K562 (cell line): ENCODE data around the gene AAGAB. TPM values are rescaled to one million over a fixed set of nuclear protein-coding genes. Genes with fewer than 3 reads are reported as not detected.

Source experiments
- ATAC-seq: fragments of 200-7000 bp; cut with Tn5 transposase; 3 replicates; pipeline ENCODE4 v1.9.1; 2020; ENCODE audit warnings: moderate library complexity
- BruUV-seq: library from RNA; stranded (reverse); fragments of 400-500 nt; replicated peaks from 2 replicates; lab custom pipeline; 2021; lab: Mats Ljungman, UMichigan
- CTCF ChIA-PET: fragments of 300-600 bp; formaldehyde crosslinking; extraction: SDS; loops from one replicate; lab custom pipeline; 2021; ENCODE audit warnings: low intra/inter-chr PET ratio; lab: Yijun Ruan, JAX
- POLR2A ChIA-PET: fragments of 300-600, 350-650 bp; sonication (Branson Sonifier 250); formaldehyde crosslinking; extraction: SDS; loops from one replicate; lab custom pipeline; 2021; ENCODE audit warnings: antibody characterized with exemption, inconsistent platforms; lab: Yijun Ruan, JAX
- DNase-seq, 4 experiments: peaks; one replicate each; pipeline versions ENCODE4 v3.0.0 to v3.0.0-alpha.2; 2011 to 2018; ENCODE audit warnings: low spot score in 3 of 4, mixed read lengths in 3 of 4; ENCODE audit errors: extremely low read depth in 1 of 4
- FAIRE-seq: peaks from 2 replicates; lab custom pipeline; 2011; peaks lifted over from hg19 to GRCh38; lab: Jason Lieb, UNC
- H2AFZ ChIP-seq: 2 replicates; pipeline ENCODE4 v1.6.0; 2011; ENCODE audit warnings: low read depth, low read length, control low read depth, inconsistent platforms
- H3K27ac ChIP-seq: fragments of 200-600 bp; 3 replicates; pipeline ENCODE4 v1.8.0; 2011; ENCODE audit warnings: low read depth, mild to moderate bottlenecking, control low read depth, inconsistent platforms, low read length, moderate library complexity, mixed read lengths; ENCODE audit errors: extremely low read depth
- H3K27me3 ChIP-seq, 2 experiments: fragments of 300-600 bp in 1 of 2; 2 replicates in 1 of 2; 3 replicates in 1 of 2; pipeline versions ENCODE4 v1.6.0 to v1.8.0; 2011; ENCODE audit warnings: inconsistent platforms in 2 of 2, low read length in 2 of 2, mild to moderate bottlenecking in 1 of 2, mixed read lengths in 1 of 2, moderate library complexity in 1 of 2; ENCODE audit not compliant: control insufficient read depth in 2 of 2, insufficient read depth in 2 of 2
- H3K36me3 ChIP-seq: fragments of 300-600 bp; 3 replicates; pipeline ENCODE4 v1.8.0; 2011; ENCODE audit warnings: mild to moderate bottlenecking, low read length, inconsistent platforms; ENCODE audit not compliant: control insufficient read depth, insufficient read depth
- H3K4me1 ChIP-seq, 2 experiments: fragments of 200-600 bp in 1 of 2; replicated peaks in 1 of 2; 2 replicates in 1 of 2; 3 replicates in 1 of 2; pipeline versions ENCODE4 v1.5.1 to v1.8.0; 2011; ENCODE audit warnings: inconsistent platforms in 2 of 2, low read length in 2 of 2, mild to moderate bottlenecking in 1 of 2, mixed read lengths in 1 of 2, moderate library complexity in 1 of 2; ENCODE audit not compliant: control insufficient read depth in 2 of 2, insufficient read depth in 2 of 2
- H3K4me2 ChIP-seq: 2 replicates; pipeline ENCODE4 v1.6.1; 2011; ENCODE audit warnings: low read length, control low read depth, inconsistent platforms, mixed read lengths; ENCODE audit not compliant: insufficient read depth
- H3K4me3 ChIP-seq: fragments of 200-600 bp; sonication (generic), shearing (Covaris generic); 2 replicates; pipeline ENCODE4 v1.5.1; 2016; ENCODE audit warnings: control low read depth, inconsistent platforms
- H3K79me2 ChIP-seq: fragments of 200-600 bp; 3 replicates; pipeline ENCODE4 v1.8.0; 2011; ENCODE audit warnings: low read length, inconsistent platforms; ENCODE audit not compliant: control insufficient read depth, insufficient read depth
- H3K9ac ChIP-seq, 2 experiments: 2 replicates each; pipeline versions ENCODE4 v1.6.0 to v1.6.1; 2011; ENCODE audit warnings: low read depth in 2 of 2, low read length in 2 of 2, control low read depth in 1 of 2, inconsistent platforms in 1 of 2, mild to moderate bottlenecking in 1 of 2, mixed read lengths in 1 of 2; ENCODE audit not compliant: insufficient read depth in 1 of 2
- H3K9me1 ChIP-seq: one replicate; pipeline ENCODE4 v1.6.0; 2011; ENCODE audit warnings: inconsistent platforms, mild to moderate bottlenecking, low read length, moderate library complexity; ENCODE audit not compliant: control insufficient read depth, insufficient read depth
- H3K9me3 ChIP-seq: replicated peaks from 2 replicates; pipeline ENCODE4 v1.5.1; 2011; ENCODE audit warnings: low read depth, low read length, inconsistent platforms; ENCODE audit not compliant: control insufficient read depth, insufficient read depth
- H4K20me1 ChIP-seq: replicated peaks from 2 replicates; pipeline ENCODE4 v1.6.1; 2011; ENCODE audit warnings: low read length, inconsistent platforms, mixed read lengths; ENCODE audit not compliant: control insufficient read depth, insufficient read depth
- ADNP ChIP-seq: fragments of 200-800 bp; sonication (Bioruptor generic); IDR thresholded peaks from 2 replicates; pipeline ENCODE4 v1.6.1; 2016; ENCODE audit warnings: missing genetic modification characterization, missing compliant biosample characterization
- ILF3 ChIP-seq: fragments of 450-650 bp; IDR thresholded peaks from 2 replicates; pipeline ENCODE4 v1.6.1; 2018; ENCODE audit warnings: antibody characterized with exemption, mild to moderate bottlenecking, moderate library complexity, borderline replicate concordance
- KAT8 ChIP-seq: fragments of 450-650 bp; IDR thresholded peaks from 2 replicates; pipeline ENCODE4 v1.6.1; 2016; ENCODE audit warnings: low read depth, mild to moderate bottlenecking
- PTTG1 ChIP-seq: fragments of 450-650 bp; IDR thresholded peaks from 2 replicates; pipeline ENCODE4 v1.6.1; 2016; ENCODE audit warnings: low read depth, mild to moderate bottlenecking, missing genetic modification characterization, missing compliant biosample characterization
- RBM15 ChIP-seq: fragments of 200-400 bp; formaldehyde crosslinking; IDR thresholded peaks from 2 replicates; pipeline ENCODE4 v1.6.1; 2018; ENCODE audit warnings: mild to moderate bottlenecking, low read length, moderate library complexity; ENCODE audit not compliant: insufficient read depth
- RBM39 ChIP-seq: fragments of 200-400 bp; formaldehyde crosslinking; optimal IDR thresholded peaks from 2 replicates; pipeline ENCODE3; 2018; ENCODE audit warnings: low read depth, low read length
- TCF3 ChIP-seq: sonication (generic); formaldehyde crosslinking; IDR thresholded peaks from 2 replicates; pipeline ENCODE4 v1.4.0; 2020; ENCODE audit warnings: mild to moderate bottlenecking, missing genetic modification reagents
- TCF7 ChIP-seq: sonication (generic); IDR thresholded peaks from 2 replicates; pipeline ENCODE4 v1.6.1; 2016; ENCODE audit warnings: antibody characterized with exemption, borderline replicate concordance
- U2AF2 ChIP-seq: fragments of 200-400 bp; formaldehyde crosslinking; optimal IDR thresholded peaks from 2 replicates; pipeline ENCODE3; 2017; ENCODE audit warnings: low read depth, mild to moderate bottlenecking, low read length
- ZNF232 ChIP-seq: sonication (generic); formaldehyde crosslinking; IDR thresholded peaks from 2 replicates; pipeline ENCODE4 v1.8.0; 2022; ENCODE audit warnings: mild to moderate bottlenecking, missing genetic modification reagents
- ZNF707 ChIP-seq: fragments of 250-450 bp; sonication (Bioruptor Pico); conservative IDR thresholded peaks from 2 replicates; pipeline ENCODE4 v1.8.0; 2022; ENCODE audit warnings: inconsistent platforms, mild to moderate bottlenecking, moderate library complexity
- WGBS: fragments of 100-300 bp; shearing (Covaris generic); methylation state at CpG from one replicate; pipeline ENCODE4 v1.1.6; 2016; ENCODE audit warnings: low coverage, mixed read lengths; ENCODE audit not compliant: insufficient coverage; ENCODE audit errors: missing lambda C conversion rate; 5-methylcytosine and 5-hydroxymethylcytosine counted together
- in situ Hi-C: fragments of 300-500 bp; cut with MboI; formaldehyde crosslinking; loops from 4 replicates; pipeline ENCODE4 v1.15.0; 2018; ENCODE audit warnings: inconsistent platforms, mixed read lengths
- intact Hi-C: fragments of 100-400 bp; cut with micrococcal nuclease; formaldehyde crosslinking; loops from 2 replicates; pipeline ENCODE4 v1.14.2; 2022
- polyA plus RNA-seq, 8 experiments: library from polyadenylated mRNA; depleted of rRNA in 4 of 8; stranded (reverse) in 5 of 8; unstranded in 3 of 8; fragments of >200 nt; fragmentation: Nextera tagmentation in 2 of 8; fragmentation: Illumina TruSeq in 1 of 8; extraction: Ambion mirVana in 2 of 8; extraction: Trizol in 1 of 8; gene quantifications; 2 replicates each; pipeline versions ENCODE4 v1.2.1 to v1.2.3, GENCODE V29; 2011 to 2014; ENCODE audit warnings: inconsistent platforms in 1 of 8, missing spikeins in 1 of 8
- total RNA-seq, 7 experiments: library from RNA; depleted of rRNA in 6 of 7; stranded (reverse); fragments of >200 nt in 6 of 7; fragmentation: Illumina TruSeq in 2 of 7; extraction: Trizol in 2 of 7; gene quantifications; 2 replicates each; pipeline versions ENCODE4 v1.2.1 to v1.2.3, GENCODE V29; 2011 to 2021; ENCODE audit warnings: low replicate concordance in 1 of 7
- TF ChIP-seq, protein P1 (sequence below): sonication (generic); formaldehyde crosslinking; IDR thresholded peaks from 2 replicates; pipeline ENCODE4 v1.8.0; 2022; ENCODE audit warnings: mild to moderate bottlenecking, missing genetic modification reagents
- TF ChIP-seq, protein P2 (sequence below): fragments of 250-450 bp; sonication (Bioruptor Pico); IDR thresholded peaks from 2 replicates; pipeline ENCODE4 v1.4.0; 2020; ENCODE audit warnings: mild to moderate bottlenecking, moderate library complexity
- TF ChIP-seq, protein P3 (sequence below): fragments of 250-450 bp; sonication (Bioruptor Pico); IDR thresholded peaks from 2 replicates; pipeline ENCODE4 v1.4.0; 2020; ENCODE audit warnings: borderline replicate concordance

Gene AAGAB
- total and polyA plus RNA-seq, 9 of the 15 experiments (the other 6 are each of a cell fraction or from before 2014, with no cell fraction given): 17.8 to 109 (median 58.3) TPM

DNA sequence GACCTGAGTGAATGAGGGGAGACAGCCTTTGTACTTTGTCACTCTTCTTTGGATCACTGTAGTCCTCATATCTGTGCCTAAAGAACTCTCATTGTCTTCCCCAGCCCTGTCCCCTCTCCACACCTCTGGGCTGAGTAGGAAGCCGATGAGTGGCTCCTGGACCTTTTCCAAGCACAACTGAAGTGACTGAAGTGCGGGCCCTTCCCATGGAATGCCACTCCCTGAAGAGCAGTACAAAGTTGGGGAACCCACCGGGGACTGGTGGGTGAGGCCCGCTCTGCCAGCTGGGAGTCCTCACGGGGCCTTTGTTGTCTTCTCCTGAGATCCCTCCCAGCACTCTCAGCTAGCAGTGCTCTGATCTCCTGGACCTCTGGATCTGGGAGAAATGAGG, 90.1 kb downstream of the AAGAB start:
- FAIRE-seq (no peak), ATAC-seq (no peak), DNase-seq (no peak)
- no peak overlapping the region for H3K9ac ChIP-seq
- TF ChIP-seq ZNF707 (CRISPR knock-in tag): no peak
- no peak for TF ChIP-seq RBM39
- TF ChIP-seq, protein P1, sequence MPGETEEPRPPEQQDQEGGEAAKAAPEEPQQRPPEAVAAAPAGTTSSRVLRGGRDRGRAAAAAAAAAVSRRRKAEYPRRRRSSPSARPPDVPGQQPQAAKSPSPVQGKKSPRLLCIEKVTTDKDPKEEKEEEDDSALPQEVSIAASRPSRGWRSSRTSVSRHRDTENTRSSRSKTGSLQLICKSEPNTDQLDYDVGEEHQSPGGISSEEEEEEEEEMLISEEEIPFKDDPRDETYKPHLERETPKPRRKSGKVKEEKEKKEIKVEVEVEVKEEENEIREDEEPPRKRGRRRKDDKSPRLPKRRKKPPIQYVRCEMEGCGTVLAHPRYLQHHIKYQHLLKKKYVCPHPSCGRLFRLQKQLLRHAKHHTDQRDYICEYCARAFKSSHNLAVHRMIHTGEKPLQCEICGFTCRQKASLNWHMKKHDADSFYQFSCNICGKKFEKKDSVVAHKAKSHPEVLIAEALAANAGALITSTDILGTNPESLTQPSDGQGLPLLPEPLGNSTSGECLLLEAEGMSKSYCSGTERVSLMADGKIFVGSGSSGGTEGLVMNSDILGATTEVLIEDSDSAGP (CRISPR knock-in tag): no peak
- TF ChIP-seq, protein P2, sequence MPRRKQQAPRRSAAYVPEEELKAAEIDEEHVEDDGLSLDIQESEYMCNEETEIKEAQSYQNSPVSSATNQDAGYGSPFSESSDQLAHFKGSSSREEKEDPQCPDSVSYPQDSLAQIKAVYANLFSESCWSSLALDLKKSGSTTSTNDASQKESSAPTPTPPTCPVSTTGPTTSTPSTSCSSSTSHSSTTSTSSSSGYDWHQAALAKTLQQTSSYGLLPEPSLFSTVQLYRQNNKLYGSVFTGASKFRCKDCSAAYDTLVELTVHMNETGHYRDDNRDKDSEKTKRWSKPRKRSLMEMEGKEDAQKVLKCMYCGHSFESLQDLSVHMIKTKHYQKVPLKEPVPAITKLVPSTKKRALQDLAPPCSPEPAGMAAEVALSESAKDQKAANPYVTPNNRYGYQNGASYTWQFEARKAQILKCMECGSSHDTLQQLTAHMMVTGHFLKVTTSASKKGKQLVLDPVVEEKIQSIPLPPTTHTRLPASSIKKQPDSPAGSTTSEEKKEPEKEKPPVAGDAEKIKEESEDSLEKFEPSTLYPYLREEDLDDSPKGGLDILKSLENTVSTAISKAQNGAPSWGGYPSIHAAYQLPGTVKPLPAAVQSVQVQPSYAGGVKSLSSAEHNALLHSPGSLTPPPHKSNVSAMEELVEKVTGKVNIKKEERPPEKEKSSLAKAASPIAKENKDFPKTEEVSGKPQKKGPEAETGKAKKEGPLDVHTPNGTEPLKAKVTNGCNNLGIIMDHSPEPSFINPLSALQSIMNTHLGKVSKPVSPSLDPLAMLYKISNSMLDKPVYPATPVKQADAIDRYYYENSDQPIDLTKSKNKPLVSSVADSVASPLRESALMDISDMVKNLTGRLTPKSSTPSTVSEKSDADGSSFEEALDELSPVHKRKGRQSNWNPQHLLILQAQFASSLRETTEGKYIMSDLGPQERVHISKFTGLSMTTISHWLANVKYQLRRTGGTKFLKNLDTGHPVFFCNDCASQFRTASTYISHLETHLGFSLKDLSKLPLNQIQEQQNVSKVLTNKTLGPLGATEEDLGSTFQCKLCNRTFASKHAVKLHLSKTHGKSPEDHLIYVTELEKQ (CRISPR knock-in tag): no peak
- TF ChIP-seq ADNP: no peak
- TF ChIP-seq TCF7: no peak
- TF ChIP-seq ILF3: no peak
- no peak for TF ChIP-seq TCF3 (CRISPR knock-in tag)
- no peak for TF ChIP-seq RBM15
- TF ChIP-seq U2AF2: no peak
- TF ChIP-seq ZNF232 (CRISPR knock-in tag): no peak
- TF ChIP-seq, protein P3, sequence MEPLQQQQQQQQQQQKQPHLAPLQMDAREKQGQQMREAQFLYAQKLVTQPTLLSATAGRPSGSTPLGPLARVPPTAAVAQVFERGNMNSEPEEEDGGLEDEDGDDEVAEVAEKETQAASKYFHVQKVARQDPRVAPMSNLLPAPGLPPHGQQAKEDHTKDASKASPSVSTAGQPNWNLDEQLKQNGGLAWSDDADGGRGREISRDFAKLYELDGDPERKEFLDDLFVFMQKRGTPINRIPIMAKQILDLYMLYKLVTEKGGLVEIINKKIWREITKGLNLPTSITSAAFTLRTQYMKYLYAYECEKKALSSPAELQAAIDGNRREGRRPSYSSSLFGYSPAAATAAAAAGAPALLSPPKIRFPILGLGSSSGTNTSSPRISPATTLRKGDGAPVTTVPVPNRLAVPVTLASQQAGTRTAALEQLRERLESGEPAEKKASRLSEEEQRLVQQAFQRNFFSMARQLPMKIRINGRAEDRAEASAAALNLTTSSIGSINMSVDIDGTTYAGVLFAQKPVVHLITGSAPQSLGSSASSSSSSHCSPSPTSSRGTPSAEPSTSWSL: no peak
- no peak for TF ChIP-seq KAT8
- TF ChIP-seq PTTG1 (tag): no peak
- BruUV-seq: no TSS peak
- no peaks in the 10 kb centered on the region; a peak in 3 of 5 replicates for H3K4me1 ChIP-seq
- H3K79me2 ChIP-seq: no peaks in the 10 kb centered on the region
- H3K9me3 ChIP-seq: no peaks in the 10 kb centered on the region
- POLR2A ChIA-PET: no interaction called here
- H3K36me3 ChIP-seq: peaks cover 36% of the 10 kb centered on the region; the same call in 2 of the 3 replicates
- no peak overlapping the region for H3K27ac ChIP-seq
- no peak overlapping the region for H3K4me3 ChIP-seq
- H4K20me1 ChIP-seq: 0 out of 2 replicates have a peak, but pooled peaks cover 8% of the 10 kb centered on the region
- intact Hi-C loops (no loop called here), in situ Hi-C loops (no loop called here)
- H3K27me3 ChIP-seq: no peaks in the 10 kb centered on the region
- CTCF ChIA-PET: no interaction called here
- H3K4me2 ChIP-seq: no peak overlapping the region
- no peaks in the 10 kb centered on the region for H3K9me1 ChIP-seq
- H2AFZ ChIP-seq: no peak overlapping the region
- WGBS: 97% methylated on average over 4 of the region's 5 CpGs
